Measurements from ENCODE around the gene HINT3.

GRCh38 chr6:125985522-125985921 is 29.0 kb downstream of the HINT3 start:
- TF ChIP-seq, protein P1, sequence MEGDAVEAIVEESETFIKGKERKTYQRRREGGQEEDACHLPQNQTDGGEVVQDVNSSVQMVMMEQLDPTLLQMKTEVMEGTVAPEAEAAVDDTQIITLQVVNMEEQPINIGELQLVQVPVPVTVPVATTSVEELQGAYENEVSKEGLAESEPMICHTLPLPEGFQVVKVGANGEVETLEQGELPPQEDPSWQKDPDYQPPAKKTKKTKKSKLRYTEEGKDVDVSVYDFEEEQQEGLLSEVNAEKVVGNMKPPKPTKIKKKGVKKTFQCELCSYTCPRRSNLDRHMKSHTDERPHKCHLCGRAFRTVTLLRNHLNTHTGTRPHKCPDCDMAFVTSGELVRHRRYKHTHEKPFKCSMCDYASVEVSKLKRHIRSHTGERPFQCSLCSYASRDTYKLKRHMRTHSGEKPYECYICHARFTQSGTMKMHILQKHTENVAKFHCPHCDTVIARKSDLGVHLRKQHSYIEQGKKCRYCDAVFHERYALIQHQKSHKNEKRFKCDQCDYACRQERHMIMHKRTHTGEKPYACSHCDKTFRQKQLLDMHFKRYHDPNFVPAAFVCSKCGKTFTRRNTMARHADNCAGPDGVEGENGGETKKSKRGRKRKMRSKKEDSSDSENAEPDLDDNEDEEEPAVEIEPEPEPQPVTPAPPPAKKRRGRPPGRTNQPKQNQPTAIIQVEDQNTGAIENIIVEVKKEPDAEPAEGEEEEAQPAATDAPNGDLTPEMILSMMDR (IDR thresholded peaks at IDR 0.05) = no peak
- TF ChIP-seq POLR2AphosphoS5 (IDR thresholded peaks at IDR 0.05) = no peak
- no peak for TF ChIP-seq POLR2A (IDR thresholded peaks at IDR 0.05)

Measured in gastroesophageal sphincter (tissue), 3 donors.